HCT116 (cell line): ENCODE results near the gene FNDC1. TPM values are rescaled to one million over a fixed set of nuclear protein-coding genes. Genes with fewer than 3 reads are reported as not detected.
A peak's percentile ranks its signal among the peaks of the same experiment; 100 is the strongest.

Experiments
- ATAC-seq: fragments of 200-7000 bp; cut with Tn5 transposase; 2 replicates; pipeline ENCODE4 v1.9.1; 2020; ENCODE audit warnings: mild to moderate bottlenecking, moderate library complexity
- BruUV-seq: library from RNA; stranded (reverse); fragments of 400-500 nt; replicated peaks from 2 replicates; lab custom pipeline; 2021; lab: Mats Ljungman, UMichigan
- CTCF ChIA-PET: fragments of 300-600 bp; sonication (Branson Sonifier 250); formaldehyde crosslinking; loops from one replicate; lab custom pipeline; 2021; ENCODE audit warnings: antibody characterized with exemption; lab: Charles Lee
- POLR2A ChIA-PET: fragments of 300-600, 350-600 bp; sonication (Branson Sonifier 250); formaldehyde crosslinking; loops from one replicate; lab custom pipeline; 2021; ENCODE audit warnings: antibody characterized with exemption; lab: Charles Lee
- RAD21 ChIA-PET, 2 experiments: fragments of 300-600 bp; sonication (Branson Sonifier 250); formaldehyde crosslinking; loops; one replicate each; lab custom pipeline; 2023; ENCODE audit warnings: low total read pairs in 2 of 2; ENCODE audit not compliant: uncharacterized antibody in 2 of 2, unreplicated experiment in 2 of 2, low non-redundant PET in 1 of 2; lab: Charles Lee
- DNase-seq: peaks from one replicate; pipeline ENCODE4 v3.0.0-alpha.2; 2010; ENCODE audit warnings: low read depth, low spot score
- H2AFZ ChIP-seq: fragments of 200-600 bp; shearing (Covaris generic), sonication (generic); 2 replicates; pipeline ENCODE4 v1.6.1; 2017; ENCODE audit warnings: low read depth, mixed run types, mixed read lengths, antibody characterized with exemption, low read length; ENCODE audit not compliant: poor library complexity, severe bottlenecking
- H3K27ac ChIP-seq: 2 replicates; pipeline ENCODE4 v1.5.1; 2012; ENCODE audit warnings: low read depth, low read length
- H3K27me3 ChIP-seq: fragments of 200-600 bp; sonication (generic); 2 replicates; pipeline ENCODE4 v1.6.1; 2016; ENCODE audit warnings: mixed run types, low read length, mixed read lengths; ENCODE audit not compliant: insufficient read depth
- H3K36me3 ChIP-seq, 2 experiments: fragments of 200-500 bp in 1 of 2; fragments of 200-600 bp in 1 of 2; sonication (Bioruptor generic) in 1 of 2; sonication (generic) in 1 of 2; 2 replicates each; pipeline versions ENCODE4 v1.5.1 to v1.6.1; 2014 to 2016; ENCODE audit warnings: low read length in 2 of 2, inconsistent platforms in 1 of 2, mixed read lengths in 1 of 2, mixed run types in 1 of 2; ENCODE audit not compliant: insufficient read depth in 2 of 2, control insufficient read depth in 1 of 2
- H3K4me1 ChIP-seq, 2 experiments: fragments of 200-600 bp in 1 of 2; sonication (generic) in 1 of 2; 2 replicates each; pipeline versions ENCODE4 v1.5.1 to v1.6.1; 2012 to 2017; ENCODE audit warnings: low read length in 2 of 2, inconsistent platforms in 1 of 2, mild to moderate bottlenecking in 1 of 2, mixed read lengths in 1 of 2, mixed run types in 1 of 2, moderate library complexity in 1 of 2; ENCODE audit not compliant: insufficient read depth in 2 of 2, control insufficient read depth in 1 of 2
- H3K4me2 ChIP-seq: fragments of 200-600 bp; sonication (generic); 2 replicates; pipeline ENCODE4 v1.6.1; 2017; ENCODE audit warnings: mixed run types, low read length, mixed read lengths
- H3K4me3 ChIP-seq, 2 experiments: fragments of 200-600 bp in 1 of 2; sonication (generic) in 1 of 2; replicated peaks in 1 of 2; 2 replicates each; pipeline ENCODE4 v1.5.1; 2011 to 2016; ENCODE audit warnings: low read length in 2 of 2, control low read depth in 1 of 2, low read depth in 1 of 2, mild to moderate bottlenecking in 1 of 2, mixed read lengths in 1 of 2, mixed run types in 1 of 2
- H3K79me2 ChIP-seq: fragments of 200-600 bp; sonication (generic); 2 replicates; pipeline ENCODE4 v1.6.1; 2017; ENCODE audit warnings: mild to moderate bottlenecking, mixed run types, low read length, moderate library complexity, mixed read lengths; ENCODE audit not compliant: insufficient read depth
- H3K9ac ChIP-seq: fragments of 200-600 bp; sonication (generic); 2 replicates; pipeline ENCODE4 v1.6.1; 2016; ENCODE audit warnings: low read length, mixed read lengths
- H3K9me2 ChIP-seq: fragments of 200-600 bp; sonication (generic), shearing (Covaris generic); 2 replicates; pipeline ENCODE4 v1.6.1; 2017; ENCODE audit warnings: mixed run types, mild to moderate bottlenecking, moderate library complexity; ENCODE audit not compliant: insufficient read depth
- H3K9me3 ChIP-seq, 2 experiments: fragments of 200-500 bp in 1 of 2; fragments of 200-600 bp in 1 of 2; sonication (Bioruptor generic) in 1 of 2; sonication (generic) in 1 of 2; 2 replicates each; pipeline ENCODE4 v1.6.1; 2014 to 2017; ENCODE audit warnings: low read length in 2 of 2, mixed read lengths in 2 of 2, inconsistent platforms in 1 of 2, low read depth in 1 of 2, mild to moderate bottlenecking in 1 of 2, mixed run types in 1 of 2, moderate library complexity in 1 of 2; ENCODE audit not compliant: control insufficient read depth in 1 of 2, insufficient read depth in 1 of 2
- H4K20me1 ChIP-seq: fragments of 200-600 bp; sonication (generic), shearing (Covaris generic); 2 replicates; pipeline ENCODE4 v1.6.1; 2017; ENCODE audit warnings: mixed run types, mild to moderate bottlenecking, moderate library complexity; ENCODE audit not compliant: insufficient read depth
- CBX3 ChIP-seq: IDR thresholded peaks from 2 replicates; pipeline ENCODE4 v1.6.1; 2012; ENCODE audit warnings: low read depth
- CEBPB ChIP-seq: IDR thresholded peaks from 2 replicates; pipeline ENCODE4 v1.6.1; 2012; ENCODE audit warnings: low read depth
- EGR1 ChIP-seq: IDR thresholded peaks from 2 replicates; pipeline ENCODE4 v1.6.1; 2012; ENCODE audit warnings: low read depth
- FOSL1 ChIP-seq: IDR thresholded peaks from 2 replicates; pipeline ENCODE4 v1.6.1; 2012; ENCODE audit warnings: low read depth
- POLR2A ChIP-seq: IDR thresholded peaks from 2 replicates; pipeline ENCODE4 v1.7.0; 2011; ENCODE audit warnings: borderline replicate concordance; ENCODE audit not compliant: insufficient read depth, insufficient read length; ENCODE audit errors: extremely low read depth
- POLR2AphosphoS5 ChIP-seq: IDR thresholded peaks from 2 replicates; pipeline ENCODE4 v1.6.1; 2011; ENCODE audit warnings: mild to moderate bottlenecking, low read depth, low read length, moderate library complexity
- RAD21 ChIP-seq: IDR thresholded peaks from 2 replicates; pipeline ENCODE4 v1.6.1; 2012; ENCODE audit warnings: low read depth, mild to moderate bottlenecking
- SRF ChIP-seq: IDR thresholded peaks from 2 replicates; pipeline ENCODE4 v1.6.1; 2012; ENCODE audit warnings: low read depth
- TCF7L2 ChIP-seq: IDR thresholded peaks from 2 replicates; pipeline ENCODE4 v1.7.0; 2011; ENCODE audit warnings: borderline replicate concordance, inconsistent platforms; ENCODE audit not compliant: insufficient read depth, insufficient read length; ENCODE audit errors: extremely low read depth
- intact Hi-C: fragments of 100-400 bp; cut with micrococcal nuclease; formaldehyde crosslinking; loops from 2 replicates; pipeline ENCODE4 v1.10.0; 2022
- total RNA-seq: library from RNA; stranded (reverse); gene quantifications from one replicate; pipeline ENCODE4 v1.2.1, GENCODE V29; 2021; ENCODE audit not compliant: unreplicated experiment
- TF ChIP-seq, protein P1 (sequence below): IDR thresholded peaks from 2 replicates; pipeline ENCODE4 v1.6.1; 2012; ENCODE audit warnings: low read depth
- TF ChIP-seq, protein P2 (sequence below), 3 experiments: fragments of 200-600 bp in 1 of 3; sonication (generic) in 1 of 3; IDR thresholded peaks in 2 of 3; conservative IDR thresholded peaks in 1 of 3; 2 replicates each; pipeline ENCODE4 v1.5.1; 2012 to 2017; ENCODE audit warnings: low read depth in 2 of 3, low read length in 2 of 3, antibody characterized with exemption in 1 of 3, borderline replicate concordance in 1 of 3, control low read depth in 1 of 3, mild to moderate bottlenecking in 1 of 3, mixed read lengths in 1 of 3, mixed run types in 1 of 3, moderate library complexity in 1 of 3; ENCODE audit not compliant: insufficient read depth in 1 of 3

FNDC1 gene
- total RNA-seq, 1 experiment from 2014 or later, result 0.07 TPM

DNA sequence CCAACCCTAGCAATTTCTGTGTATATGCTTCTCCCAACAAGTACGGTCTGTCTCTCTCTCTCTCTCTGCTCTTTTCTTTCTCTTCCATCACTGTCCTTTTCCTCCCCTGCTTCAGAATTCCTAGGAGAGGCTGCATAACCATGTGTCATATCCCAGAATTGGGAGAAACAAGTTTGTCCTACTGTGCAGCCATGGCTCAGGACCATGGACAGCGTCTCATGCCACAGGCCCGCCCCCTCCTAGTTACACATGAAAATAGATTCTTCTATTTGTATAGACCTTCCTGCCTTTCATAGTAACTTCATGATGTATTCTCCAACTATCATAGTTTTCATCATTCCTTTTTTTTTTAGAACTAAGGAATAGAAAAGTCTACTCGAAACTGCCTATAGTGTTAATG lies 98.0 kb downstream of the FNDC1 start:
- CTCF ChIA-PET, result no interaction called here
- Histone ChIP-seq H3K79me2 (no peaks in the 10 kb centered on the region), H2AFZ (no peak overlapping the region), H3K4me2 (no peak overlapping the region), H3K27me3 (peaks cover 24% of the 10 kb centered on the region), H3K9me3 (no peaks in the 10 kb centered on the region), H3K36me3 (no peaks in the 10 kb centered on the region), H3K27ac (no peak overlapping the region), H3K9ac (no peak overlapping the region), H3K4me3 (no peak overlapping the region), H3K4me1 (no peaks in the 10 kb centered on the region), H3K9me2 (no peaks in the 10 kb centered on the region), H4K20me1 (no peaks in the 10 kb centered on the region)
- DNase-seq (no peak), ATAC-seq (no peak)
- TF ChIP-seq, protein P1, sequence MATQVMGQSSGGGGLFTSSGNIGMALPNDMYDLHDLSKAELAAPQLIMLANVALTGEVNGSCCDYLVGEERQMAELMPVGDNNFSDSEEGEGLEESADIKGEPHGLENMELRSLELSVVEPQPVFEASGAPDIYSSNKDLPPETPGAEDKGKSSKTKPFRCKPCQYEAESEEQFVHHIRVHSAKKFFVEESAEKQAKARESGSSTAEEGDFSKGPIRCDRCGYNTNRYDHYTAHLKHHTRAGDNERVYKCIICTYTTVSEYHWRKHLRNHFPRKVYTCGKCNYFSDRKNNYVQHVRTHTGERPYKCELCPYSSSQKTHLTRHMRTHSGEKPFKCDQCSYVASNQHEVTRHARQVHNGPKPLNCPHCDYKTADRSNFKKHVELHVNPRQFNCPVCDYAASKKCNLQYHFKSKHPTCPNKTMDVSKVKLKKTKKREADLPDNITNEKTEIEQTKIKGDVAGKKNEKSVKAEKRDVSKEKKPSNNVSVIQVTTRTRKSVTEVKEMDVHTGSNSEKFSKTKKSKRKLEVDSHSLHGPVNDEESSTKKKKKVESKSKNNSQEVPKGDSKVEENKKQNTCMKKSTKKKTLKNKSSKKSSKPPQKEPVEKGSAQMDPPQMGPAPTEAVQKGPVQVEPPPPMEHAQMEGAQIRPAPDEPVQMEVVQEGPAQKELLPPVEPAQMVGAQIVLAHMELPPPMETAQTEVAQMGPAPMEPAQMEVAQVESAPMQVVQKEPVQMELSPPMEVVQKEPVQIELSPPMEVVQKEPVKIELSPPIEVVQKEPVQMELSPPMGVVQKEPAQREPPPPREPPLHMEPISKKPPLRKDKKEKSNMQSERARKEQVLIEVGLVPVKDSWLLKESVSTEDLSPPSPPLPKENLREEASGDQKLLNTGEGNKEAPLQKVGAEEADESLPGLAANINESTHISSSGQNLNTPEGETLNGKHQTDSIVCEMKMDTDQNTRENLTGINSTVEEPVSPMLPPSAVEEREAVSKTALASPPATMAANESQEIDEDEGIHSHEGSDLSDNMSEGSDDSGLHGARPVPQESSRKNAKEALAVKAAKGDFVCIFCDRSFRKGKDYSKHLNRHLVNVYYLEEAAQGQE, result peak; percentile 96
- TF ChIP-seq POLR2AphosphoS5 (no peak), RAD21 (no peak), POLR2A (no peak)
- RAD21 ChIA-PET, result no interaction called here
- no TSS peak for BruUV-seq
- intact Hi-C loops, result no loop called here
- POLR2A ChIA-PET, result no interaction called here

DNA sequence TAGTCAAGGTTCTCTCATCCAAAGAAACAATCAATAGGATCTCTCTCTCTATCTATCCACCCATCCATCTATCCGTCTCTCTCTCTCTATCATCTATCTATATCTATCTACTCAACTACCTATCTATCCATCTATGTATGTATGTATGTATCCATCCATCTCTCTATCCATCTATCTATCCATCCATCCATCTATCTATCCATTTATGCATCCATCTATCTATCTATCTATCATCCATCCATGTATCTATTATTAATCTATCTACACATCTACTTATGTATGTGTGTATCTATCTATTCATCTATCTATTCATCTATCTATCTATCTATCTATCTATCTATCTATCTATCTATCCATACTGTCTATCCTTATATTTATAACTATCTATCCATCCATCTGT lies 99.3 kb downstream of the FNDC1 start:
- Histone ChIP-seq H3K79me2 (no peaks in the 10 kb centered on the region), H3K4me3 (no peak overlapping the region), H3K36me3 (no peaks in the 10 kb centered on the region), H3K4me1 (no peaks in the 10 kb centered on the region), H3K4me2 (no peak overlapping the region), H4K20me1 (no peaks in the 10 kb centered on the region), H3K27ac (no peak overlapping the region), H2AFZ (no peak overlapping the region), H3K27me3 (peaks cover 31% of the 10 kb centered on the region), H3K9me3 (no peaks in the 10 kb centered on the region), H3K9me2 (no peaks in the 10 kb centered on the region), H3K9ac (no peak overlapping the region)
- ATAC-seq, result no peak
- POLR2A ChIA-PET, result no interaction called here
- DNase-seq, result no peak
- intact Hi-C loops, result no loop called here
- CTCF ChIA-PET, result no interaction called here
- RAD21 ChIA-PET, result no interaction called here
- BruUV-seq, result no TSS peak
- no peak for TF ChIP-seq EGR1
- TF ChIP-seq, protein P1, result no peak
- no peak for TF ChIP-seq POLR2A
- TF ChIP-seq CEBPB, result no peak
- no peak for TF ChIP-seq FOSL1
- no peak for TF ChIP-seq RAD21
- TF ChIP-seq TCF7L2, result no peak
- no peak for TF ChIP-seq CBX3
- TF ChIP-seq, protein P2, sequence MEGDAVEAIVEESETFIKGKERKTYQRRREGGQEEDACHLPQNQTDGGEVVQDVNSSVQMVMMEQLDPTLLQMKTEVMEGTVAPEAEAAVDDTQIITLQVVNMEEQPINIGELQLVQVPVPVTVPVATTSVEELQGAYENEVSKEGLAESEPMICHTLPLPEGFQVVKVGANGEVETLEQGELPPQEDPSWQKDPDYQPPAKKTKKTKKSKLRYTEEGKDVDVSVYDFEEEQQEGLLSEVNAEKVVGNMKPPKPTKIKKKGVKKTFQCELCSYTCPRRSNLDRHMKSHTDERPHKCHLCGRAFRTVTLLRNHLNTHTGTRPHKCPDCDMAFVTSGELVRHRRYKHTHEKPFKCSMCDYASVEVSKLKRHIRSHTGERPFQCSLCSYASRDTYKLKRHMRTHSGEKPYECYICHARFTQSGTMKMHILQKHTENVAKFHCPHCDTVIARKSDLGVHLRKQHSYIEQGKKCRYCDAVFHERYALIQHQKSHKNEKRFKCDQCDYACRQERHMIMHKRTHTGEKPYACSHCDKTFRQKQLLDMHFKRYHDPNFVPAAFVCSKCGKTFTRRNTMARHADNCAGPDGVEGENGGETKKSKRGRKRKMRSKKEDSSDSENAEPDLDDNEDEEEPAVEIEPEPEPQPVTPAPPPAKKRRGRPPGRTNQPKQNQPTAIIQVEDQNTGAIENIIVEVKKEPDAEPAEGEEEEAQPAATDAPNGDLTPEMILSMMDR (IDR thresholded peaks at IDR 0.05 in 2 of 3, conservative IDR thresholded peaks at IDR 0.05 in 1 of 3; ENCODE audit: borderline replicate concordance in 1 of 3, insufficient read depth in 1 of 3, low read depth in 2 of 3, low read length in 2 of 3), result no peak
- no peak for TF ChIP-seq SRF
